PFSK-1 (cell line): ENCODE measurements around the gene TMEM190.

Source experiments
- POLR2AphosphoS5 ChIP-seq: IDR thresholded peaks from 2 replicates; pipeline ENCODE4 v1.6.1; 2012; ENCODE audit warnings: low read depth, mild to moderate bottlenecking, control low read depth, low read length, moderate library complexity
- SIN3A ChIP-seq: IDR thresholded peaks from 2 replicates; pipeline ENCODE4 v1.6.1; 2012; ENCODE audit warnings: mild to moderate bottlenecking, low read length, moderate library complexity, borderline replicate concordance; ENCODE audit not compliant: insufficient read depth
- TAF1 ChIP-seq: IDR thresholded peaks from 2 replicates; pipeline ENCODE4 v1.6.1; 2012; ENCODE audit warnings: low read length, control low read depth, borderline replicate concordance; ENCODE audit not compliant: insufficient read depth
- TF ChIP-seq, protein P1 (sequence below), 2 experiments: IDR thresholded peaks; 2 replicates each; pipeline versions ENCODE4 v1.6.1 to v1.8.0; 2011 to 2012; ENCODE audit warnings: low read depth in 2 of 2, low read length in 2 of 2, control low read depth in 1 of 2, inconsistent platforms in 1 of 2, mild to moderate bottlenecking in 1 of 2, moderate library complexity in 1 of 2; ENCODE audit not compliant: insufficient read depth in 1 of 2

DNA sequence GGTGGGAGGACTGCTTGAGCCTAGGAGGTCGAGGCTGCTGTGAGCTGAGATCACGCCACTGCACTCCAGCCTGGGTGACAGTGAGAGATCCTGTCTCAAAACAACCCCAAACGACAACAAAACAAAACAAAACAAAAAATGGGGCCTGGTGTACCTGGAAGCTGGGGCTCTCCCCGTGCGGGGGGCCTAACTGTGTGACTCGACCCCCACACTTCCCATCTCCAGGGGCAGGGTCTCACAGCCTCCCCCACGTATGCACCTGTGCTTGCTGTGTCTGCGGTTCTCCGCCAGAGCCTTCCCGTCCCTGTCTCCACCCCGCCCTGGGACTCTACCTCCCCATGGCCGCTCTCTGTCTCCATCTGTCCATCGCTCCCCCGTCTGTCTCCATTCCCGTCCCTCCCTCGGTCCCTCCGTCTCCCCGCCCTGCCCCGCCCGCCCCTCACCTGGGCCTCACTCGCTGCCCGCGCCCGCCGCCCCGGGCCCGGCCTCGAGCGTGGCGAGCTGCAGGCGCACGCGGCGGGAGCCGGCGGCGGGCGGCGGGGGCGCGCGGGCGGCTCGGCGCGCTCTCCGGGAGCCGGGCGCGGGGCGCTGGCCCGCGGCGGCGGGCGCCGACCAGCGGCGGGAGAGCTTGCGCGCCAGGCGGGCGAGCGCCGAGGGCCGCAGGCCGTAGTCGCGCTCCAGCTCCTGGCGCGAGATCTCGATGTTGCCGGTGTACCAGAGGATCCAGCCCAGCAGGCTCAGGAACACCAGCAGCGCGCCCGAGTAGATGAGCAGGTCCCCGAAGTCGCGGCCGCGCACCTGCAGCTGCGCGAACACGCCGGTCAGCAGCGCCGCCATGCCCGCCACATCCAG is 6.9 kb downstream of the TMEM190 start:
- no peak for TF ChIP-seq TAF1
- TF ChIP-seq, protein P1, sequence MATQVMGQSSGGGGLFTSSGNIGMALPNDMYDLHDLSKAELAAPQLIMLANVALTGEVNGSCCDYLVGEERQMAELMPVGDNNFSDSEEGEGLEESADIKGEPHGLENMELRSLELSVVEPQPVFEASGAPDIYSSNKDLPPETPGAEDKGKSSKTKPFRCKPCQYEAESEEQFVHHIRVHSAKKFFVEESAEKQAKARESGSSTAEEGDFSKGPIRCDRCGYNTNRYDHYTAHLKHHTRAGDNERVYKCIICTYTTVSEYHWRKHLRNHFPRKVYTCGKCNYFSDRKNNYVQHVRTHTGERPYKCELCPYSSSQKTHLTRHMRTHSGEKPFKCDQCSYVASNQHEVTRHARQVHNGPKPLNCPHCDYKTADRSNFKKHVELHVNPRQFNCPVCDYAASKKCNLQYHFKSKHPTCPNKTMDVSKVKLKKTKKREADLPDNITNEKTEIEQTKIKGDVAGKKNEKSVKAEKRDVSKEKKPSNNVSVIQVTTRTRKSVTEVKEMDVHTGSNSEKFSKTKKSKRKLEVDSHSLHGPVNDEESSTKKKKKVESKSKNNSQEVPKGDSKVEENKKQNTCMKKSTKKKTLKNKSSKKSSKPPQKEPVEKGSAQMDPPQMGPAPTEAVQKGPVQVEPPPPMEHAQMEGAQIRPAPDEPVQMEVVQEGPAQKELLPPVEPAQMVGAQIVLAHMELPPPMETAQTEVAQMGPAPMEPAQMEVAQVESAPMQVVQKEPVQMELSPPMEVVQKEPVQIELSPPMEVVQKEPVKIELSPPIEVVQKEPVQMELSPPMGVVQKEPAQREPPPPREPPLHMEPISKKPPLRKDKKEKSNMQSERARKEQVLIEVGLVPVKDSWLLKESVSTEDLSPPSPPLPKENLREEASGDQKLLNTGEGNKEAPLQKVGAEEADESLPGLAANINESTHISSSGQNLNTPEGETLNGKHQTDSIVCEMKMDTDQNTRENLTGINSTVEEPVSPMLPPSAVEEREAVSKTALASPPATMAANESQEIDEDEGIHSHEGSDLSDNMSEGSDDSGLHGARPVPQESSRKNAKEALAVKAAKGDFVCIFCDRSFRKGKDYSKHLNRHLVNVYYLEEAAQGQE (IDR thresholded peaks at IDR 0.05; ENCODE audit: insufficient read depth in 1 of 2, low read depth in 2 of 2, low read length in 2 of 2): no peak
- no peak for TF ChIP-seq SIN3A
- no peak for TF ChIP-seq POLR2AphosphoS5
